ENCODE data around the gene RAD51B. TPM values are rescaled to one million over a fixed set of nuclear protein-coding genes. Genes with fewer than 3 reads are reported as not detected.

The RAD51B gene
- total and polyA plus RNA-seq, 2 experiments from 2014 or later, result 10.1 to 18.0 TPM

DNA sequence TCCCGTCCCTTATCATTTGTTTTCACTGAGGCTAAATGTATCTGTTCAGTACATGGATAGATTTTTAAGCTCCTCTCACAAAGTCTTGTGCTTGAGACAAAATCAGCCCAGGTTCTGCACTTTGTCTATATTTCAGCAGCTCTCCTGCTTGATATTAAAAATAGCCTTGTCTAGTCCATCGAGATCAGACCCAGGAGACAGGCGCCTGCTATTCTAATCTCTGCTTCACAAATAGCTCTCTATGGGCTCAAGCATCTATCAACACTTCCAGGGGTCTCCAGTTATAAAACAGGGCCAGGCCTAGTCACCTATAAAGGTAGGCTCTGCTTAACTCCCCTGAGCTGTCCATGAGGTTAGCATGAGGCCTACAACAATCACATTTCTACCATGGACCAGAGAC, 910.8 kb downstream of the RAD51B start:
- Histone ChIP-seq H3K9me2 (replicated peaks; ENCODE audit: insufficient read depth) (no peaks in the 10 kb centered on the region), H3K79me2 (no peaks in the 10 kb centered on the region), H3K27me3 (no peaks in the 10 kb centered on the region), H3K4me2 (no peak overlapping the region), H3K9me3 (ENCODE audit: low read depth) (no peaks in the 10 kb centered on the region), H2AFZ (no peak overlapping the region), H4K20me1 (ENCODE audit: insufficient read depth, poor library complexity, severe bottlenecking) (no peaks in the 10 kb centered on the region), H3K27ac (no peak overlapping the region), H3K36me3 (replicated peaks; ENCODE audit: insufficient read depth, low read depth) (no peaks in the 10 kb centered on the region), H3K4me1 (ENCODE audit: insufficient read depth) (peaks cover 23% of the 10 kb centered on the region), H3K4me3 (no peak overlapping the region)
- WGBS (ENCODE audit: low lambda C conversion rate, missing lambda C conversion rate), result 64% methylated on average over 3 of the region's 3 CpGs
- TF ChIP-seq, protein P1, sequence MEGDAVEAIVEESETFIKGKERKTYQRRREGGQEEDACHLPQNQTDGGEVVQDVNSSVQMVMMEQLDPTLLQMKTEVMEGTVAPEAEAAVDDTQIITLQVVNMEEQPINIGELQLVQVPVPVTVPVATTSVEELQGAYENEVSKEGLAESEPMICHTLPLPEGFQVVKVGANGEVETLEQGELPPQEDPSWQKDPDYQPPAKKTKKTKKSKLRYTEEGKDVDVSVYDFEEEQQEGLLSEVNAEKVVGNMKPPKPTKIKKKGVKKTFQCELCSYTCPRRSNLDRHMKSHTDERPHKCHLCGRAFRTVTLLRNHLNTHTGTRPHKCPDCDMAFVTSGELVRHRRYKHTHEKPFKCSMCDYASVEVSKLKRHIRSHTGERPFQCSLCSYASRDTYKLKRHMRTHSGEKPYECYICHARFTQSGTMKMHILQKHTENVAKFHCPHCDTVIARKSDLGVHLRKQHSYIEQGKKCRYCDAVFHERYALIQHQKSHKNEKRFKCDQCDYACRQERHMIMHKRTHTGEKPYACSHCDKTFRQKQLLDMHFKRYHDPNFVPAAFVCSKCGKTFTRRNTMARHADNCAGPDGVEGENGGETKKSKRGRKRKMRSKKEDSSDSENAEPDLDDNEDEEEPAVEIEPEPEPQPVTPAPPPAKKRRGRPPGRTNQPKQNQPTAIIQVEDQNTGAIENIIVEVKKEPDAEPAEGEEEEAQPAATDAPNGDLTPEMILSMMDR (IDR thresholded peaks at IDR 0.05; ENCODE audit: poor library complexity), result no peak
- TF ChIP-seq EZH2 (IDR thresholded peaks at IDR 0.05; ENCODE audit: borderline replicate concordance) (no peak), EZH2phosphoT487 (IDR thresholded peaks at IDR 0.05; ENCODE audit: low read depth, severe bottlenecking, unreplicated experiment) (no peak)
- no peak for DNase-seq (ENCODE audit: low spot score)

- H3K4me1 ChIP-seq (ENCODE audit: insufficient read depth), result peaks cover 26% of the 10 kb centered on the region
- H3K9me2 ChIP-seq (replicated peaks; ENCODE audit: insufficient read depth), result no peaks in the 10 kb centered on the region
- no peak overlapping the region for H2AFZ ChIP-seq
- H3K36me3 ChIP-seq (replicated peaks; ENCODE audit: insufficient read depth, low read depth), result no peaks in the 10 kb centered on the region
- H3K4me2 ChIP-seq, result no peak overlapping the region
- H3K9me3 ChIP-seq (ENCODE audit: low read depth), result no peaks in the 10 kb centered on the region
- H3K27me3 ChIP-seq, result no peaks in the 10 kb centered on the region
- H3K4me3 ChIP-seq, result no peak overlapping the region
- no peak overlapping the region for H3K27ac ChIP-seq
- 31% methylated on average over 8 of the region's 8 CpGs for WGBS (ENCODE audit: low lambda C conversion rate, missing lambda C conversion rate)
- DNase-seq (ENCODE audit: low spot score), result no peak
- TF ChIP-seq EZH2phosphoT487 (IDR thresholded peaks at IDR 0.05; ENCODE audit: low read depth, severe bottlenecking, unreplicated experiment) (no peak), EZH2 (IDR thresholded peaks at IDR 0.05; ENCODE audit: borderline replicate concordance) (no peak)
- TF ChIP-seq, protein P1 (IDR thresholded peaks at IDR 0.05; ENCODE audit: poor library complexity), result no peak
- no peaks in the 10 kb centered on the region for H3K79me2 ChIP-seq
- H4K20me1 ChIP-seq (ENCODE audit: insufficient read depth, poor library complexity, severe bottlenecking), result no peaks in the 10 kb centered on the region
Observed at GRCh38 chr14:68730811-68731425, 911.3 kb downstream of the RAD51B start.

GRCh38 chr14:68733086-68733914, 913.7 kb downstream of the RAD51B start:
- Histone ChIP-seq H3K4me1 (ENCODE audit: insufficient read depth) (peaks cover 36% of the 10 kb centered on the region), H3K4me3 (no peak overlapping the region), H3K9me2 (replicated peaks; ENCODE audit: insufficient read depth) (no peaks in the 10 kb centered on the region), H3K4me2 (no peak overlapping the region), H3K27ac (no peak overlapping the region), H3K36me3 (replicated peaks; ENCODE audit: insufficient read depth, low read depth) (no peaks in the 10 kb centered on the region), H3K79me2 (no peaks in the 10 kb centered on the region), H4K20me1 (ENCODE audit: insufficient read depth, poor library complexity, severe bottlenecking) (no peaks in the 10 kb centered on the region), H3K9me3 (ENCODE audit: low read depth) (no peaks in the 10 kb centered on the region), H3K27me3 (no peaks in the 10 kb centered on the region), H2AFZ (no peak overlapping the region)
- DNase-seq (ENCODE audit: low spot score), result no peak
- WGBS (ENCODE audit: low lambda C conversion rate, missing lambda C conversion rate), result 85% methylated on average over 12 of the region's 12 CpGs
- TF ChIP-seq, protein P1 (IDR thresholded peaks at IDR 0.05; ENCODE audit: poor library complexity), result no peak
- TF ChIP-seq EZH2phosphoT487 (IDR thresholded peaks at IDR 0.05; ENCODE audit: low read depth, severe bottlenecking, unreplicated experiment) (no peak), EZH2 (IDR thresholded peaks at IDR 0.05; ENCODE audit: borderline replicate concordance) (no peak)

All from hepatocyte (in vitro differentiated cells).